NCI-H1694 (cell line): ENCODE measurements around the gene IMPG1.

Source experiments
- DNase-seq: peaks from one replicate; lab custom pipeline; 2025; lab: John Stamatoyannopoulos, UW

IMPG1 gene

GRCh38 chr6:76072562-76072961 is at the start of gene IMPG1:
Gene IMPG1, minus strand, starts transcription at chr6:76072662. Its CDS starts 174 bp downstream, at chr6:76072488.
- no peak for DNase-seq

- no peak for DNase-seq
These were observed 47.8 kb upstream of the IMPG1 start for GRCh38 chr6:76120302-76120701.

- DNase-seq, result no peak
These were observed 819 bp upstream of the IMPG1 start for GRCh38 chr6:76073281-76073680.

- DNase-seq, result no peak
These were observed 15.0 kb downstream of the IMPG1 start for GRCh38 chr6:76057469-76057868.

- no peak for DNase-seq
These were observed 20.1 kb downstream of the IMPG1 start for GRCh38 chr6:76052314-76052713.

GRCh38 chr6:76043690-76044089 is 28.8 kb downstream of the IMPG1 start:
- DNase-seq, result no peak

- DNase-seq, result no peak
These were observed 36.7 kb downstream of the IMPG1 start for GRCh38 chr6:76035713-76036112.

- DNase-seq, result no peak
These were observed 46.4 kb downstream of the IMPG1 start for GRCh38 chr6:76026101-76026500.

GRCh38 chr6:76014626-76015530 is 57.6 kb downstream of the IMPG1 start:
- no peak for DNase-seq

- DNase-seq, result no peak
These were observed 68.3 kb downstream of the IMPG1 start for GRCh38 chr6:76004202-76004601.

GRCh38 chr6:76003686-76004085 is 68.8 kb downstream of the IMPG1 start:
- no peak for DNase-seq

- DNase-seq, result no peak
These were observed 69.3 kb downstream of the IMPG1 start for GRCh38 chr6:76003113-76003512.

GRCh38 chr6:76000629-76001028 is 71.8 kb downstream of the IMPG1 start:
- no peak for DNase-seq

- no peak for DNase-seq
These were observed 74.8 kb downstream of the IMPG1 start for GRCh38 chr6:75997696-75998095.

GRCh38 chr6:75993236-75994162 is 79.0 kb downstream of the IMPG1 start:
- DNase-seq, result no peak

GRCh38 chr6:75991941-75992340 is 80.5 kb downstream of the IMPG1 start:
- no peak for DNase-seq

- no peak for DNase-seq
These were observed 85.5 kb downstream of the IMPG1 start for GRCh38 chr6:75986935-75987334.

GRCh38 chr6:75975904-75976303 is 96.6 kb downstream of the IMPG1 start:
- no peak for DNase-seq

GRCh38 chr6:75970093-75970492 is 102.4 kb downstream of the IMPG1 start:
- no peak for DNase-seq

GRCh38 chr6:75968143-75968542 is 104.3 kb downstream of the IMPG1 start:
- no peak for DNase-seq

GRCh38 chr6:75963569-75963968 is 108.9 kb downstream of the IMPG1 start:
- no peak for DNase-seq

GRCh38 chr6:75952128-75952527 is 120.3 kb downstream of the IMPG1 start:
- DNase-seq, result no peak

- DNase-seq, result no peak
These were observed 124.5 kb downstream of the IMPG1 start for GRCh38 chr6:75947935-75948334.
